ENCODE data around the gene LDLRAD3.

- TF ChIP-seq ELF4 (IDR thresholded peaks at IDR 0.05) (no peak), SUZ12 (IDR thresholded peaks at IDR 0.05) (no peak), L3MBTL2 (conservative IDR thresholded peaks at IDR 0.05) (no peak), ZNF384 (IDR thresholded peaks at IDR 0.05) (no peak), NFRKB (IDR thresholded peaks at IDR 0.05) (no peak), SP1 (IDR thresholded peaks at IDR 0.05) (no peak), FOXA1 (IDR thresholded peaks at IDR 0.05) (no peak), FOXK2 (IDR thresholded peaks at IDR 0.05) (no peak), PKNOX1 (IDR thresholded peaks at IDR 0.05) (no peak), BHLHE40 (IDR thresholded peaks at IDR 0.05; ENCODE audit: borderline replicate concordance) (no peak), FOXM1 (IDR thresholded peaks at IDR 0.05; ENCODE audit: borderline replicate concordance) (no peak), TARDBP (IDR thresholded peaks at IDR 0.05) (no peak), HDGF (IDR thresholded peaks at IDR 0.05; ENCODE audit: borderline replicate concordance) (no peak)
These were observed 157.6 kb downstream of the LDLRAD3 start for GRCh38 chr11:36101466-36101865.

All from HEK293T (cell line).